ENCODE measurements around the gene PANK4.

The PANK4 gene

DNA sequence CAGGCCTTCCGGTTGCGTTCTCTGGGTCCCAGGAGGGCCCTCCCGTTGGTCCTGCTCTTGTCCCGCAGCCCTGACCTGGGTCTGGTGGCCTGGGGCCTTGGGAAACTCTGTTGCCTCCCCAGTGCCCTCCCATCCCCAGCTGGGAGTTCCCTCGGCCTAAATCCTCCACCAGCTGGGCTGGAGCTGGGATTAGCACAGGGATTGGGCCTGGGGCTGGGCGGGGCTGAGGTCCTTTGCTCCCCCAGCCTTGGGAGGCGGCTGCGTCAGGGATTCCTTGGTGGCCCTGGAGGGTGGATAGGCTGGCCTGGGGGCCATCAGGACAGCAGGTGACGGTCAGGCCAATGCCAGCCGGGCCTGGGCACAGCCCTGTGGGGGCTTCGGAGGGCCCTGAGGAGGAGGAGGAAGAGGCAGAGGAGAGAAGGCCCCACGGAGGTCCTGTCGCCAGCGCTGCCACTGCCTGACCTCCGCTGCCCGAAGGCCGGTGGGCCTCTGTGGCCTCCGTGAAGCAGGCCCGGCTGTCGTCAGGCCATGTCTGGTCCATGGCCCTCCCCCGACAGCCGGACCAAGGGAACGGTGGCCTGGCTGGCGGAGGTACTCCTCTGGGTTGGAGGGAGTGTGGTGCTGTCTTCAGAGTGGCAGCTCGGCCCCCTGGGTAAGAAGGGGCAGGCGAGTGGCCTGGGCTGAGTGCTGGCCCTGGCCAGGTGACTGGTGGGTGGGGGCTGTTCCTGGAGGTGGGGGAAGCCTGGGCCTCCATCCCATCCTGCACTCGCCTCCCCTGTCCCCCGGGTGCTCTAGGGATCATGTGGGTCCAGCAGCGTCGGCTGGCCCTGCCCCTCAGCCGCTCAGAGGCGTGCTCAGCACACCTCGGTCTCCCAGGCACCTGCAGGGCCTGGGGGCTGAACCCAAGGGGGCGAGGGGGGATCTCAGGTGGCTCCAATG is 50.1 kb downstream of the PANK4 start, which contains the start of gene PLCH2:
PLCH2 (plus strand) TSS at position 229 of the 939 bp plus-strand sequence; CDS start at position 529, 300 bp downstream.
- DNase-seq (ENCODE audit: low spot score), result peak; percentile 67

DNA sequence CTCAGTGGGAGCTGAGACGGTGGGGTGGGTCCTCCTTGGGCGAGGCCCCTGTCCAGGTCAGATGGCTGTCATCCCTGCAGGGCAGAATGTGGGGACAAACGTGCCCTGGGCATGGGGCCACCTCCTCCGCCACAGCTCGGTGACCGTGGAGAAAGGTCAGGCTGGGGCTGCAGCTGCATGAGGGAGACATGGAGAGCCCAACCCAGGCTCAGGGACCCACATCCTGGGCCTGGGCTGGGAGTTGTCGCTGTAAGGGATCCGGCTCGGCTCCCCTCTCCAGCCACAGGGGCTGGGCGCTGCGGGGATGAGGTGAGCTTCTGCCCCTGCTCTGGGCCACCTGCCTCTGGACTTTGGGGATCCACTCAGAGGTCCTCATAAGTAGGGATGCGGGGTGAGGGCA is 50.8 kb downstream of the PANK4 start:
- no peak for DNase-seq (ENCODE audit: low spot score)

DNA sequence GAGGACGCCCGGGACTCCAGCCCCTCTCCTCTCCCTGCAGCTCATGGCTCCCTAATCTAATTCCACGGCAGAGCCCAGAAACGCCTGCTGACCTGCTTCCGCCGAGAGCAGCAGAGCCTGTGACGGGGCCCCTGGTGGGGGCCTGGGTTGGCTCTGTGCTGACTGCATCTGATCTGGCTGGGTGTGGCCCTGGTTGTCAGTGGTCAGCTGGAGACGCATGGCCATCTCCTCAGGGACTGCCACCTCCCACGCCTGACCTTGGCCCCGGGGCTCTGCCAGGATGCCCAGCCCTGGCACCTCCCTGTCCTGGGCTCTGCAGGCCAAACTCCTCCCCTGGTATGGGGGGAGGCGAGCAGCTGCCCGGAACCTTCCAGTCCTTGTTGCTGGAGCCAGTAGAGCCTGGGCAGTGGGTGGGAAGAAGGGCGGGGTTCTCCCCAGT is 51.4 kb downstream of the PANK4 start:
- no peak for DNase-seq (ENCODE audit: low spot score)

DNA sequence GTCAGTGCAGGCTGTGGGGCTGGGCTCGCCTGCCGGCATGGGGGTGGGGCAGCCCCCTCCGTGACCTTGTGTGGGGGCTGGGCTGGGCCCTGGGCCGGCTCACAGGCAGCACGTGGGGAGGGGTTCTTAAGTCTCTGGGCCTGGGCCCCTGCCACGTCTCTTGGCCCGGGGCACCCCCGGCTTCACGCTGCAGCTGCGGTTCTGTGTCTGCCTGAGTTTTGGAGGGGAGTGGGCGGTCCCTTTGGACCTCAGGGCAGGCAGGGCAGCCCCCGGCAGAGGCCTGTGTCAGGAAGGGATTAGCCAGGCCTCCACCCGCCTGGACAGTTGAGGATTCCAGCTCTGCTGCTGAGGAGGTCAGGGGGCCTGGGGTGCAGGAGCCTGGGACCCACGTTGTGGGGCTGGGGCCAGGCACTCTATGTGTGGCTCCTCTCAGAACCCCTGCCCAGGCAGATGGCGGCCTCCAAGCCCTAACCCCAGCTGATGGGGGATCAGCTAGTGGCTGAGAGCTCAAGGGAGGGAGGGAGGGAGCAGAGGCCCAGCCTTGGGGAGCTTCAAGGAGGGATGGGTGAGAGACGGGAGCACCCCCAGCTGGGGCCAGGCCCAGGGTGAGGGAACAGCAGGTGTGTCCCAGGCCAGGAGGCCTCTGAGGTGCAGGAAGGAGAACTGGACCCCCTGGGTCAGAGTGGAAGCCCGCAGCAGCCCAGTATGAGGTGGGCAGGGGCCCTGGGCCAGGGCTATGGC is 52.1 kb downstream of the PANK4 start:
- DNase-seq (ENCODE audit: low spot score), result peak; percentile 73

DNA sequence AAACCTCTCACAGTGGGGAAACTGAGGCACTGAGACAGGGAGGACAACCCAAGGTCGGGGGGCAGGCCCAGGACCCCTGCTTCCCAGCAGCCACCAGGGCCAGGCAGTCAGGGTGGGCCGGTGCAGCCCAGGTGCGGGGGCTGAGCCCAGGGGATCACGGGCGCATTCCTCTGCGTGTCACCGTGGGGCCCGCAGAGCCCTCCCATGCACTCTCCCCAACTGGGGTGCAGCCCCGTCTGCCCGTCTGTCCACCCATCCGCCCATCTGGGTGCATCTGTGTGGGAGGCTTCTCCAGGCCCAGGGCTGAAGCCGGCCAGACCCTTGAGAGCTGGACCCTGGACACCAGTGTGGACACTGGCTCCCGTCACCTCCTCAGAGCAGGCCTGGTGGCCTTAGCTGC is 53.2 kb downstream of the PANK4 start:
- no peak for DNase-seq (ENCODE audit: low spot score)

DNA sequence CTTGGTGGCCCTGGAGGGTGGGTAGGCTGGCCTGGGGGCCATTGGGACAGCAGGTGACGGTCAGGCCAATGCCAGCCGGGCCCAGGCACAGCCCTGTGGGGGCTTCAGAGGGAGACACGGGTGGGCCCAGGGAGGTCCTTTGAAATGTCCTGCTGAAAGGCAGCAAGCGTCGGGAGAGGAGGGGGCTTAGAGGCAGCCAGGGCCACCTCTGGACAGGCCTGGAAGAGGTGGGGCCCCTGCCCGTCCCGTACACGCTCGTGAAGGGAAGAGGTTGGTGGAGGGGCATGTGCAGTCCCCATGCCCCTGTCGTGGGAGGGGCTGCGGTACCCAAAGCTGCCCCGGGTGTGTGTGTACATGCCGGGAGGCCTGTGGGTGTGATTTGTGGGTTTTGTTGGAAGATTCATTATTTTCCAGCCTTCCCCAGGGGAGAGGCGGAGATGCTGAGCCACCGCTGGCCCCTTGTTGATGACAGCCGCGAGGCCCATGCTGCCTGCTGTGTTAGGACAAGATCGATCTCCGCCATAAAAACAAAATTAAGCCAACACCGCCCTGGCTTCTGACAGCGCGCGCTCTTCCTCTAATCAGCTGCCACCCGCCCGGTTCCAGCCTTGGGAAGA is 53.7 kb downstream of the PANK4 start:
- DNase-seq (ENCODE audit: low spot score), result no peak

DNA sequence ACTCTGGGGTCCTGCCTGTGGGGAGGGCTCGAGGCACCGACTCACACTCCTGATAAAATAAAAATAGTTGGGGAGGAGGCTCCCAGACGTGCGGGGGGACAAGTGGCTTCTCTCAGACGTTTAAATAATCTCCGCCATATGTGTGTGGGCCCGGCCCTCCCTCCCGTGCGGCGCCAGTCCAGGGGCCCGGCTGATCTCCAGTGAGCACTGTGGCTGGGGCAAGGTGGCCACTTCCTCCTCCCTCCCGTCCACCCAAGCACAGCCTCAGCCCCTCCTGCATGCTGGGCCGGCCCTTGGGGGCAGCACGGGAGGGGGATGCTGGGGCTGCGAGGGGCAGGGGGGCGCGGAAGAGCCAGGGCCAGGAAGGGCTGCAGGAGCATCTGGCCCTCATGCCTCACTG is 54.3 kb downstream of the PANK4 start:
- DNase-seq (ENCODE audit: low spot score), result no peak

DNA sequence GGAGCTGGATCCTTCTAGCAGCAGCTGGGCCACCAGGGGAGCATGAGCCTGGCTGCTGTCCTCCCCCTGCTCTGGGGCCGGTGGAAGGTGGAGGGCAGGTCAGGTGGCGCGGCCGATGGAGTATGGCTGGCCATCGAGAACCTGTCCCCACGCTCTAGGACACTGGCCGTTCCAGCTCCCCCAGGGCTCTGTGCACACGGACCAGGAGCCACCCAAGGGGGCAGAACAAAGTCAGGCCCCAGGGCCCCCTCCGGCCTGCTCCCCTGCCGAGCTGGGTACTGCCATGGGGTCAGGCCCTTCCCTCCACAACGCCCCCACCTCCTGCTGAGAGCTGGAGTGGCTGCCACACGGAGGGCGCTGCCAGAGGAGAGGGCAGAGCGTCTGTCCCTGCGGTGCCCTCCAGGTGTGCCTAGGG is 54.8 kb downstream of the PANK4 start:
- DNase-seq (ENCODE audit: low spot score), result no peak

DNA sequence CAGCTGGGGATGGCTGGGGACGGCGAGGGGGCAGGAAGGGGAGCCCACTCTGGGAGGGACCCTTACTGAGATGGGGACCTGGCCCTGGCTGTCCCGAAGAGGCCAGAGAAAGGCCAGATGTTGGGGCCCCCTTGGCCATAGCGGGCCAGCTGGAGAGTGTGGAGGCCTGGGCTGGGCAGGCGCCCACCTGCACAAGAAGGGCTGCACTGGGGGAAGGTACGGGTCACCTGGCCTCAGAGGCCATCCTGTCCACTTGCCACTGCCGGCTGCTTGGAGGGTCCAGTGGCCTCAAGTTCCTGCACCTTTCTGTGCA is 55.3 kb downstream of the PANK4 start:
- no peak for DNase-seq (ENCODE audit: low spot score)

DNA sequence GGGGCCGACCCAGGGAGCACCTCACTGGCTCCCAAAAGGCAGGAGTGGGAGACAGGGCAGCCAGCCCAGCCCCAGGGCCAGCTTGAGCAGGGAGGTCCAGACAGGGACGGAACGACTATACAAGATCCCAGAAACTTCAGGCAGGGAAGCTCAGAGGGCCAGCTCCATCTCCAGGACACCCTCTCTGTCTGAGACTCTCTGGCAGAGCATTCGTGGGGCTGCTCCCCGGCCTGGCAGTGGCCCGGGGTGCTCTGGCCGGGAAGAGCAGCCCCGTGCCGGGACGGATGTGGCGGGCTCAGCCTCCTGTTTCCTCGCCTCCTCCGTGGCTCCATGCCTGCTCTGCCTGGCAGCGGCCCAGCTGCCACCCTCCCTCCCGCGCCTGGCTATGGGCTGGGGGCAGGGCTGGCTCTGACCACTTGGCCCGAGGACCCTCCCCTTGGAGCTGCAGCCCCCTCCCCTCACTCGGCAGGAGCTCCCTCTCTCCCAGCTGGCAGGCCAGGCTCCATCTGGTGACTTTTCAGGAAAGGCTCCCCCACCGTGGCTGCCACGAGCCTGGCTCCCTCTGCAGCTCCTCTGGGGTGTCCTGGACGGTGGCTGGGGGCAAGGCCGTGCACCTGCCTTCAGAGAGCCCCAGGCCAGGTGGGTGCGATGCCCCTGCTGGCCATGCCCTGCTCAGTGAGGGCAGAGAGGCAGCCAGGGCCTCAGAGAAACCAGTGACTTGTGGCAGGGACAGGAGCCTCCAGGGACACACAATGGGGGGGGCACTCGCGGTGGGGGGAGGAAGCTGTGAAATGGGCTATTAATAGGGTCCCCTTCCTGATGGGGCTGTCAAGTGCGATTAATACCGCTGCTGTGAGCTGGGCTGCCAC is 55.9 kb downstream of the PANK4 start:
- no peak for DNase-seq (ENCODE audit: low spot score)

DNA sequence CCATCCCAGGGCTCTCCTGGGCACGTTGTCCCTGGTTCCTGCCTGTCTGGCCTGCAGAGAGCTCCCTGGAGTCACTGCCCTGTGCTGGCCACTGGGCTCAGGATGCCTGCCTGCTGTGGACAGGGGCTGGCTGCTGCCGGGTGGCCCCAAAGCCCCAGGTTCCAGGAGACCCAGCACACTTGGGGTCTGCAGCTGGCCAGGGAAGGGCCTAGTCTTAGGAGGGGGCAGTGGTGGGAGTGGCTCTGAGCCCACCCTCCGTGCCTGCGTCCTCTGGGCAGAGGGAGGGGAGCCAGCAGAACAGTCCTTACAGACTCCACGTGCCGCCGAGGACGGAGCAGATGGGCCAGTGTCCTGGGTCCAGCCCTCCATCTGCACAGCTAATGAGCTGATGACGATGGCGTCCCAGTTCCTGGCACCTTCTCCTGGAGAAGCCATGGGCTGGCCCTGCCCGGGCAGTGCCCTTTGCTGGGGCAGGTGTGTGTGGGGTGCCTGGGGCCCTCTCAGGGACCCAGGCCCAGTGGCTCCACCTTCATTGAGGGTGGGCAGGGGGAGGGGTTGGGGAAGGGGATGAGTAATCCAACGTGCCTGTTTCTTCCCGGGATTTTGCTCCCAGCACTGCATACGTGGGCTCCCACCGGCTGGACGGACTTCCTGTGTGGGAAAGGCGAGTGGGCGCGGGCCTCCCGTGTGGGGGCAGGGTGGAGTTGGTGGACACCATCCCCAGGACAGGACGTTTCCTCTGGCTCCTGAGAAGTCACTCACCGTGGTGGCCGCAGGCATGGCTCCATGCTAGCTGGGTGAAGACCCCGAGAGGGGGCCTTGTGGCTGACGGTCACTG is 57.1 kb downstream of the PANK4 start:
- DNase-seq (ENCODE audit: low spot score), result no peak

DNA sequence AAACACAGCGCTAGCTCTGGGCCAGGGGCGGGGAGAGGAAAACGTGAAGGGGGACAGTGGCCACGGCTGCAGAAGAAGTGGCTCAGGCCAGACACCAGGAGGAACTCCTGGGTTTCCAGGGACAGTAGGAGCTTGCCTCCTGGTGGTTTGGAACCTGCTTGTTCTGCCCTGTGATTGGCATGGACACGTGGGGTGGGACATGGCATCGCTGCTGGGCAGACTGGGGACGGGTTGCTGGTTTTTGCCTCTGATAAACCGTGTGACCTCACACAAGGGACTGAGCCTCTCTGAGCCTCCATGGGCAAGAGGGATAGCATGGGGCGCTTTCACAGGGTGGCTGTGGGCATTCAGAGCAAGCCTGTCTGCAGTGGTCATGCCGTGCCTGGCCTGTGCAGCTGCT is 57.9 kb downstream of the PANK4 start:
- DNase-seq (ENCODE audit: low spot score), result no peak

DNA sequence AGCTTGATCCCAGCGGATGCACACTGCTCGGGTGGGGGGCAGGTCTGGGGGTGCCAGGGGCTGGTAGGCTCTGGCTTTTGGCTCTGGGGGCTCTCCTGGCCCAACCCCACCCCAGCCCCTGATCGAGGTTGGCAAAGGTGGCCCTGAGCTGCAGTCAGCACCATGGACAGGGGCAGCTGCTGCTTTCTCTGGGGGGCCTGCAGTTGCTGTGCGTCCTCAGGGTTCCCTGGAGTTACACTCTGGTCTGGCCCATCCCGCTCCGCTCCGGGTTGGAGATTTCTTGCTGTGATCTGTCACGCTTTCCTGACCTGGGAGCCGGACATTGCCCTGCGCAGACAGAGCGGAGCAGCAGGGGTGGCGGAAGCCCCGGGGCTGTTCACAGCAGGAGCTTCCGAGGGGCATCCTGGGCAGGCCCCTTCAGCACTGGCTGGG is 58.3 kb downstream of the PANK4 start:
- DNase-seq (ENCODE audit: low spot score), result peak; percentile 87

DNA sequence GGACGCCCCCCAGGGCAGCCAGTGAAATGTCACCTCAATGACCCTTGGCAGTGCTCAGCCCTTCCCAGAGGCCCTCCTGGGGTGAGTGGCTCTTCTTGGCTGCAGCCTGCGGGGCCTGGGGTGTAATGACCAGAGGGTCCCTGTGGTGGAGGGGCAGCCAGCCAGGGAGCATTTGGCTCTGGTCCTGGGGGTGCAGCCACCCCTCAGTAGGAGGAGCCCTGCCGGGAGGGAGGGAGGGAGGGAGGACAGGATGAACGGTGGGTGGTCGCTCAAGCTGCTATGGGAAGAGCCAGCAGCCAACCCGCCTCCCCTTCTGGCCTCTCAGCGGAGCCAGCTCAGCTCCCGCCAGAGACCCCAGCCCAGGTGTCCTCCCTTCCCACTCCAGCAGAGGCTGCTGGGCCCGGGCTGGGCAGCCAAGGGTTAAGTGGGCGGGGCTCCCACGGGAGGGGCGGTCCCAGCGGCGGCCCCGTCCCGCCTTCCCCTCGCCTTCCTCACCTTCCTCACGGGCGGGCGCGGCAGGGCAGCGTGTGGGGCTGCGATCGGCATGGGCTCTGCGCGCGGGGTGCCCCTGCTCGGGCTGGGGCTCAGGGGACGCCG is 59.3 kb downstream of the PANK4 start:
- peak; percentile 79 for DNase-seq (ENCODE audit: low spot score)

DNA sequence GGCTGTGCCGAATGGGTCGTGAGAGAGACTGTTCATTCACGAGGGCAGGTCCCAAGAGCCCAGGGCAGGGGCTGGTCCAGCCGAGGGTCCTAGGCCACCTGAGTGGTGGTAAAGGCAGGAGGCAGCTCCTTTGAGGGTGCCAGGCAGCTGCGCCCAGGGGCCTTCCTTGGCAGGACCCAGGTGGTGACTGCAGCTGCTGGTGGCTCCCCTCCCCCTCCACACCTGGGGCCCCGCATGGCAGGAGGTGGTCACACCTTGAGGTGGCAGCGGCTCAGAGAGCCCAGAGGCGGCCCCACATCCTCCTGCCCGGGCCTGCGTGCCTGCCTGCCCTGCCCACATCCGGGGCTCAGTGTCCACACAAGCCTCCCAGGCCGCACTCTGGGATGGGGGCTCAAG is 60.1 kb downstream of the PANK4 start:
- DNase-seq (ENCODE audit: low spot score), result no peak

DNA sequence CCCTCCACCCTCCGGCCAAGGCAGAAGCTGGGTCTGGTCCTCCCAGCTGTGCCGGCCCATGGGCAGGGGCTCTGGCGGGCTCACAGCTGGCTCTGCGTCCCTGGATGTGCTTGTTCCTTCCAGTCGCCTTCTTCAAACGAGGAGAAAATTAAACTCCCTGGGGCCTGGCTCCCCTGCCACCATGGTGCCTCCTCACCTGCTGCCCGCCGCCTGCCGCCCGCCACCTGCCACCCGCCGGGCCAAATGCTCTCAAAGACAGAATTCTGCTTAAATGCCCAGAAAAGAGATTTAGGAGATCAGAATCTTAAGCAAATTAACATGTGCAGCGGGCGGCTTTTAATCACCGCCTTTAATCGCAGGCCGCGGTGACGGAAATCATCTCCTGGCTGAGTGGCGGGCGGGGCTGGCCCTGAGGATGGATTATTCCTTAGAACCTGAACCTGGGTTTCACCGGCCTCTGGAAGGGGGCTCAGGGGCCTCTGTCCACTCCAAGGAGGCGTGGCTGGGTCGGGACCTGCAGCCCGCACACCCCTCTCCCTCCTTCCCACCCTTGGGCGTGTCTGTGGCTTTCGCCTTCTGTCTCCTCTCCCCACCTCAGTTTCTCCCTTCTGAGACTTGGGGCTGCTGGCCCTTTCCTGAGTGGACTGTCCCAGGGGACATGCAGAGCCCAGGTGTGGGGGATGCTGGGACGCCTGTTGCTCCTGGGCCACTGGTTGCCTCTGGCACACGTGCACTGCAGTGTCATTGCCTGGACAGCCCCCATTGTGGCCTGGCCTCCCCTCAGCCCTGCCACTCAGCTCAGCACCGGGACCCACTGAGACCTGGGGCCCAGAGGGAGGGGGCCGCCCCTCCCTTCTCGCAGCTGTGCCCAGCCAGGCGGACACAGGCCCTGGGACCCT is 60.8 kb downstream of the PANK4 start:
- DNase-seq (ENCODE audit: low spot score), result no peak

DNA sequence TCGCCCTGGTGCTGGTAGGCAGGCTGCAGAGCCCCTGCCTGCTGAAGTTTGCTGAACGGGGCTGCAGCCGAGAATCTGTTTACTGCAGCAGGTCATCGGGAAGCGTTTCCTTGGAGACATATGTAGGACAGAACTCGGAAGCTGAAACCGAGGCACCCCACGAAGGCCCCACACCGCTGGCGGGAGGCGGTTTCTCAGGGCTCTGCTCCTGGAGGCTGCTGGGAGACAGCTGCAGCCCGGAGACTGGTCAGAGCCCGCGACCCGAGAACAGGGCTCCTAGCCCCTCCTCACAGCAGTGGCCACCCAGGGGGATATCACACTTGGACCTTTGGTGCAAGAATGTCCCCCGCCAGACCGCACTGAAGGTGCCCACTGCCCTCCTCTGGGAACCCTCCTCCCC is 63.0 kb downstream of the PANK4 start:
- no peak for DNase-seq (ENCODE audit: low spot score)

DNA sequence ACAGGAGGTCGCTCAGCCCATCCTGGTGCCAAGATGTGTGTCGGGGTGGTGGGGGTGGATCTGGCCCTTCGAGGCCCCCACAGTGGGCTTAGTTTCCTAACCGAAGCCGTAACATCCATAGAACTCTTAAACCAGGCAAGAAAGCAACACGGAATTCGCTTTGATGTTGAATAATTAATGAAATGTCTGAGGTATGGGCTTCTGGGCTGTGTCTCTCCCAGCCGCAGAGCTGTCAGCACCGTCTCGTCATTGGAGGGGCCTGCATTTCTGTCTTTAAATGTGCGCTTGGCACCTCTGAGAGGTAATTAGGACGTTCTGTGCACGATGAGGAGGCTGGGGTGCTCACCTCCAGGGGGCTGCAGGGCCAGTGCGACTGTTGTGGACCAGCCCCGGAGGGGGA is 63.6 kb downstream of the PANK4 start:
- DNase-seq (ENCODE audit: low spot score), result no peak

DNA sequence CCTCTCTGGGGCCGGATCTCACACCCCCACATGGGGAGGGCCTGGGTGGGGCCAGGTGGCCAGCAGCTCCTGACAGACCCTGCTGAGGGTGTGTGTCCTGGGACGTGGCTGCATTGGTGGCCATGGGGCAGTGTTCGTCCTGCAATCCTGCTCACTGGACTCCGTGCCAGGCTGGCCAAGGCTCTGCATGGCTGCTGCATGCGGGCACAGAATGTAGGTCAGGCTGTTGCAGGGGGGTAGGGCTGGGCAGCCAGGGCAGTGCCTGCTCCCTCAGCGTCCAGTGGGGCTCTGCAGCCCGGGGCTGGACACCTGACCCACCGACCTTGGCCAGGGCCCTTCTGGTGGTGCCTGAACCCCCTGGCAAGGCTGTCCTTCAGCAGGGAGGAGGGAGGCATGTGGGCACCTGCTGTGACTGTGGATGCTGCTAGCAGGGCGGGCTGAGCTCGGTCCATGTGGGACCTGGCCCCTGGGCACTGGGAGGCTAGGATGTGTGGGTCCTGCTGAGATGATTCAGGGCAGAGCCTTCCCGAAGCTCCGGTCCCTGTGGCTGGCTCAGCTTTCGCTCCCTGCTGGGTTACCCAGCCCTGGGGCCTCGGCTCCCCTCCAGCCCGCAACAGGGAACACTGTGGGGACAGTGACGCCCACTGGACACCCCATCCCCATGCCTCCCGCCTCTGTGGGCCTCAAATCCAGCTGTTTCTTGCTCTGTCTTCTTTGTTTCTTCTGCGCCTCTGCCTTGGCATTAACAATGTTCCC is 65.2 kb downstream of the PANK4 start:
- DNase-seq (ENCODE audit: low spot score), result no peak
